Liver (tissue), 9 donors: ENCODE measurements around the gene TFCP2. TPM values are rescaled to one million over a fixed set of nuclear protein-coding genes. Genes with fewer than 3 reads are reported as not detected.
A peak's percentile ranks its signal among the peaks of the same experiment; 100 is the strongest.

ENCODE experiments used
- DNase-seq: peaks from one replicate; pipeline ENCODE4 v3.0.0-alpha.2; 2017; ENCODE audit warnings: low spot score
- H3K27ac ChIP-seq, 2 donors: one replicate each; pipeline ENCODE4 v1.7.0; 2013; ENCODE audit warnings: inconsistent platforms in 2 of 2, low read length in 2 of 2, control low read depth in 1 of 2, low read depth in 1 of 2, mild to moderate bottlenecking in 1 of 2
- H3K27me3 ChIP-seq, 4 donors: one replicate each; pipeline versions ENCODE4 v1.6.1 to v1.7.0; 2013; ENCODE audit warnings: low read length in 3 of 4, inconsistent platforms in 1 of 4, mild to moderate bottlenecking in 1 of 4, moderate library complexity in 1 of 4; ENCODE audit not compliant: control insufficient read depth in 4 of 4, insufficient read depth in 4 of 4
- H3K36me3 ChIP-seq, 4 donors: one replicate each; pipeline versions ENCODE4 v1.6.1 to v1.7.0; 2013; ENCODE audit warnings: low read length in 3 of 4, mild to moderate bottlenecking in 3 of 4, low read depth in 1 of 4, moderate library complexity in 1 of 4; ENCODE audit not compliant: control insufficient read depth in 4 of 4, insufficient read depth in 3 of 4
- H3K4me1 ChIP-seq, 4 donors: one replicate each; pipeline versions ENCODE4 v1.6.1 to v1.7.0; 2013; ENCODE audit warnings: low read length in 3 of 4, mild to moderate bottlenecking in 3 of 4, moderate library complexity in 1 of 4; ENCODE audit not compliant: control insufficient read depth in 4 of 4, insufficient read depth in 4 of 4
- H3K4me3 ChIP-seq, 3 donors: one replicate each; pipeline versions ENCODE4 v1.6.1 to v1.7.0; 2013; ENCODE audit warnings: low read length in 3 of 3, control low read depth in 1 of 3, low read depth in 1 of 3, mild to moderate bottlenecking in 1 of 3
- H3K9ac ChIP-seq, 2 donors: one replicate each; pipeline ENCODE4 v1.7.0; 2013; ENCODE audit warnings: low read length in 2 of 2, mild to moderate bottlenecking in 2 of 2, moderate library complexity in 2 of 2, control low read depth in 1 of 2, low read depth in 1 of 2
- H3K9me3 ChIP-seq, 4 donors: one replicate each; pipeline versions ENCODE4 v1.6.1 to v1.7.0; 2013; ENCODE audit warnings: low read length in 3 of 4; ENCODE audit not compliant: control insufficient read depth in 4 of 4
- ATF3 ChIP-seq: IDR thresholded peaks from 2 replicates; pipeline ENCODE4 v1.6.1; 2016; ENCODE audit warnings: antibody characterized with exemption
- EGR1 ChIP-seq, 2 donors: IDR thresholded peaks; 2 replicates each; pipeline ENCODE4 v1.6.1; 2016 to 2018; ENCODE audit warnings: antibody characterized with exemption in 2 of 2, low read depth in 2 of 2
- FOXA1 ChIP-seq: IDR thresholded peaks from 2 replicates; pipeline ENCODE4 v1.6.1; 2016; ENCODE audit warnings: antibody characterized with exemption
- FOXA2 ChIP-seq: IDR thresholded peaks from 2 replicates; pipeline ENCODE4 v1.6.1; 2016; ENCODE audit warnings: antibody characterized with exemption
- GABPA ChIP-seq, 2 donors: IDR thresholded peaks in 1 of 2; conservative IDR thresholded peaks in 1 of 2; 2 replicates each; pipeline ENCODE4 v1.6.1; 2016; ENCODE audit warnings: antibody characterized with exemption in 2 of 2, mild to moderate bottlenecking in 1 of 2, moderate library complexity in 1 of 2
- HNF4A ChIP-seq, 2 donors: conservative IDR thresholded peaks; 2 replicates each; pipeline ENCODE4 v1.6.1; 2016; ENCODE audit warnings: antibody characterized with exemption in 2 of 2, mild to moderate bottlenecking in 2 of 2
- HNF4G ChIP-seq: IDR thresholded peaks from 2 replicates; pipeline ENCODE4 v1.6.1; 2016; ENCODE audit warnings: antibody characterized with exemption
- JUND ChIP-seq, 2 donors: IDR thresholded peaks; 2 replicates each; pipeline ENCODE4 v1.6.1; 2016; ENCODE audit warnings: antibody characterized with exemption in 2 of 2
- MAX ChIP-seq: IDR thresholded peaks from 2 replicates; pipeline ENCODE4 v1.6.1; 2016; ENCODE audit warnings: antibody characterized with exemption
- NR2F2 ChIP-seq: IDR thresholded peaks from 2 replicates; pipeline ENCODE4 v1.6.1; 2016; ENCODE audit warnings: antibody characterized with exemption
- RAD21 ChIP-seq, 2 donors: IDR thresholded peaks; 2 replicates each; pipeline ENCODE4 v1.6.1; 2016; ENCODE audit warnings: antibody characterized with exemption in 2 of 2, mild to moderate bottlenecking in 2 of 2
- REST ChIP-seq: IDR thresholded peaks from 2 replicates; pipeline ENCODE4 v1.6.1; 2016; ENCODE audit warnings: antibody characterized with exemption, mild to moderate bottlenecking
- RXRA ChIP-seq, 2 donors: IDR thresholded peaks; 2 replicates each; pipeline ENCODE4 v1.6.1; 2017 to 2018; ENCODE audit warnings: antibody characterized with exemption in 2 of 2, mild to moderate bottlenecking in 1 of 2
- SP1 ChIP-seq: IDR thresholded peaks from 2 replicates; pipeline ENCODE4 v1.6.1; 2018; ENCODE audit warnings: antibody characterized with exemption, mild to moderate bottlenecking
- TAF1 ChIP-seq: conservative IDR thresholded peaks from 2 replicates; pipeline ENCODE4 v1.6.1; 2016; ENCODE audit warnings: antibody characterized with exemption, mild to moderate bottlenecking
- YY1 ChIP-seq: IDR thresholded peaks from 2 replicates; pipeline ENCODE4 v1.6.1; 2016; ENCODE audit warnings: antibody characterized with exemption, mild to moderate bottlenecking
- ZBTB33 ChIP-seq: IDR thresholded peaks from 2 replicates; pipeline ENCODE4 v1.6.1; 2016; ENCODE audit warnings: antibody characterized with exemption
- WGBS: extraction: QIAGEN DNeasy Blood & Tissue Kit; methylation state at CpG from one replicate; pipeline ENCODE4 v1.1.7; 2013; 5-methylcytosine and 5-hydroxymethylcytosine counted together
- polyA plus RNA-seq, 2 donors: library from polyadenylated mRNA; stranded (reverse) in 1 of 2; unstranded in 1 of 2; fragments of 200-250 nt in 1 of 2; fragments of >200 nt in 1 of 2; fragmentation: Nextera tagmentation in 1 of 2; extraction: Ambion mirVana in 1 of 2; gene quantifications; one replicate each; pipeline versions ENCODE4 v1.2.1 to v1.2.3, GENCODE V29; 2013 to 2015
- total RNA-seq, 2 donors: library from RNA; depleted of rRNA; stranded (reverse); fragments of >200 nt; gene quantifications; one replicate each; pipeline ENCODE4 v1.2.3, GENCODE V29; 2014
- TF ChIP-seq, protein P1 (sequence below): fragments of 150-350 bp; IDR thresholded peaks from 2 replicates; pipeline ENCODE4 v1.5.1; 2017; ENCODE audit warnings: improper control_type of control experiment, low read depth, low read length; ENCODE audit not compliant: missing input control
- donor health status: healthy.
- donor health status: healthy.
- donor health status: healthy.
- donor health status: healthy.
- donor health status: healthy.

TFCP2 gene
- total and polyA plus RNA-seq, 4 donors, result 1.6 to 8.6 (median 5.1) TPM

GRCh38 chr12:51083126-51083833 lies 89.7 kb downstream of the TFCP2 start, which contains the start of gene CSRNP2:
Gene CSRNP2, minus strand, starts transcription at chr12:51083596. Its CDS starts 7,035 bp downstream, at chr12:51076561.
- peaks cover 1 to 13% (median 11%) of the 10 kb centered on the region in 4 donors for H3K4me1 ChIP-seq
- H3K9me3 ChIP-seq, result no peaks in the 10 kb centered on the region
- H3K27me3 ChIP-seq, result no peaks in the 10 kb centered on the region
- H3K27ac ChIP-seq, result peak within 1 kb of the TSS; percentile 58 to 82
- no peaks in the 10 kb centered on the region for H3K36me3 ChIP-seq
- H3K4me3 ChIP-seq, result peak within 1 kb of the TSS; percentile 73 to 89 (median 79)
- WGBS, result under 1% methylated on average over 74 of the region's 74 CpGs
- peak within 1 kb of the TSS; percentile 47 to 74 for H3K9ac ChIP-seq
- peak; percentile 95 for DNase-seq
- TF ChIP-seq, protein P1, sequence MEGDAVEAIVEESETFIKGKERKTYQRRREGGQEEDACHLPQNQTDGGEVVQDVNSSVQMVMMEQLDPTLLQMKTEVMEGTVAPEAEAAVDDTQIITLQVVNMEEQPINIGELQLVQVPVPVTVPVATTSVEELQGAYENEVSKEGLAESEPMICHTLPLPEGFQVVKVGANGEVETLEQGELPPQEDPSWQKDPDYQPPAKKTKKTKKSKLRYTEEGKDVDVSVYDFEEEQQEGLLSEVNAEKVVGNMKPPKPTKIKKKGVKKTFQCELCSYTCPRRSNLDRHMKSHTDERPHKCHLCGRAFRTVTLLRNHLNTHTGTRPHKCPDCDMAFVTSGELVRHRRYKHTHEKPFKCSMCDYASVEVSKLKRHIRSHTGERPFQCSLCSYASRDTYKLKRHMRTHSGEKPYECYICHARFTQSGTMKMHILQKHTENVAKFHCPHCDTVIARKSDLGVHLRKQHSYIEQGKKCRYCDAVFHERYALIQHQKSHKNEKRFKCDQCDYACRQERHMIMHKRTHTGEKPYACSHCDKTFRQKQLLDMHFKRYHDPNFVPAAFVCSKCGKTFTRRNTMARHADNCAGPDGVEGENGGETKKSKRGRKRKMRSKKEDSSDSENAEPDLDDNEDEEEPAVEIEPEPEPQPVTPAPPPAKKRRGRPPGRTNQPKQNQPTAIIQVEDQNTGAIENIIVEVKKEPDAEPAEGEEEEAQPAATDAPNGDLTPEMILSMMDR, result no peak
- TF ChIP-seq FOXA2 (no peak), JUND (IDR thresholded peaks at IDR 0.05) (peak in 1 of 2 donors; percentile 18), YY1 (peak; percentile 94), REST (peak; percentile 93), RAD21 (IDR thresholded peaks at IDR 0.05) (peak; percentile 45 to 47), TAF1 (peak; percentile 96), MAX (peak; percentile 54), HNF4G (no peak), FOXA1 (peak; percentile 60), RXRA (IDR thresholded peaks at IDR 0.05) (peak in 1 of 2 donors; percentile 10), GABPA (IDR thresholded peaks at IDR 0.05 in 1 of 2, conservative IDR thresholded peaks at IDR 0.05 in 1 of 2) (peak in 1 of 2 donors; percentile 72), ZBTB33 (peak; percentile 53), SP1 (peak; percentile 43), ATF3 (no peak), EGR1 (IDR thresholded peaks at IDR 0.05; ENCODE audit: low read depth in 2 of 2) (peak in 1 of 2 donors; percentile 39), HNF4A (conservative IDR thresholded peaks at IDR 0.05) (peak in 1 of 2 donors; percentile 21), NR2F2 (no peak)
